ENCODE results near the gene KRTAP10-3. TPM values are rescaled to one million over a fixed set of nuclear protein-coding genes. Genes with fewer than 3 reads are reported as not detected.

The KRTAP10-3 gene
- total RNA-seq, 1 experiment from 2014 or later: not detected

- Mint-ChIP-seq H3K4me1 (ENCODE audit: low read depth, unreplicated experiment) (no peaks in the 10 kb centered on the region), H3K9me3 (ENCODE audit: low read depth, unreplicated experiment) (no peaks in the 10 kb centered on the region), H3K4me3 (ENCODE audit: low read depth, unreplicated experiment) (no peak overlapping the region), H3K27ac (ENCODE audit: unreplicated experiment) (no peak overlapping the region), H3K27me3 (ENCODE audit: unreplicated experiment) (no peaks in the 10 kb centered on the region), H3K36me3 (ENCODE audit: insufficient read depth, unreplicated experiment) (no peaks in the 10 kb centered on the region)
- no peak for DNase-seq
- CTCF ChIA-PET: no interaction called here
- BruUV-seq (replicated peaks): no TSS peak
- TF ChIP-seq, protein P1, sequence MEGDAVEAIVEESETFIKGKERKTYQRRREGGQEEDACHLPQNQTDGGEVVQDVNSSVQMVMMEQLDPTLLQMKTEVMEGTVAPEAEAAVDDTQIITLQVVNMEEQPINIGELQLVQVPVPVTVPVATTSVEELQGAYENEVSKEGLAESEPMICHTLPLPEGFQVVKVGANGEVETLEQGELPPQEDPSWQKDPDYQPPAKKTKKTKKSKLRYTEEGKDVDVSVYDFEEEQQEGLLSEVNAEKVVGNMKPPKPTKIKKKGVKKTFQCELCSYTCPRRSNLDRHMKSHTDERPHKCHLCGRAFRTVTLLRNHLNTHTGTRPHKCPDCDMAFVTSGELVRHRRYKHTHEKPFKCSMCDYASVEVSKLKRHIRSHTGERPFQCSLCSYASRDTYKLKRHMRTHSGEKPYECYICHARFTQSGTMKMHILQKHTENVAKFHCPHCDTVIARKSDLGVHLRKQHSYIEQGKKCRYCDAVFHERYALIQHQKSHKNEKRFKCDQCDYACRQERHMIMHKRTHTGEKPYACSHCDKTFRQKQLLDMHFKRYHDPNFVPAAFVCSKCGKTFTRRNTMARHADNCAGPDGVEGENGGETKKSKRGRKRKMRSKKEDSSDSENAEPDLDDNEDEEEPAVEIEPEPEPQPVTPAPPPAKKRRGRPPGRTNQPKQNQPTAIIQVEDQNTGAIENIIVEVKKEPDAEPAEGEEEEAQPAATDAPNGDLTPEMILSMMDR (IDR thresholded peaks at IDR 0.05; ENCODE audit: unreplicated experiment): no peak
- intact Hi-C loops (cut with micrococcal nuclease; ENCODE audit: unreplicated experiment): no loop called here
These were observed 19.5 kb downstream of the KRTAP10-3 start for GRCh38 chr21:44539046-44539445.

- CTCF ChIA-PET: no interaction called here
- intact Hi-C loops (cut with micrococcal nuclease; ENCODE audit: unreplicated experiment): no loop called here
- H3K27me3 Mint-ChIP-seq (ENCODE audit: unreplicated experiment): no peaks in the 10 kb centered on the region
- no peaks in the 10 kb centered on the region for H3K4me1 Mint-ChIP-seq (ENCODE audit: low read depth, unreplicated experiment)
- no peaks in the 10 kb centered on the region for H3K36me3 Mint-ChIP-seq (ENCODE audit: insufficient read depth, unreplicated experiment)
- H3K9me3 Mint-ChIP-seq (ENCODE audit: low read depth, unreplicated experiment): no peaks in the 10 kb centered on the region
- no peak for DNase-seq
- H3K27ac Mint-ChIP-seq (ENCODE audit: unreplicated experiment): no peak overlapping the region
- TF ChIP-seq, protein P1 (IDR thresholded peaks at IDR 0.05; ENCODE audit: unreplicated experiment): no peak
- no TSS peak for BruUV-seq (replicated peaks)
- H3K4me3 Mint-ChIP-seq (ENCODE audit: low read depth, unreplicated experiment): no peak overlapping the region
These were observed 20.4 kb downstream of the KRTAP10-3 start for GRCh38 chr21:44537930-44538911.

- Mint-ChIP-seq H3K4me1 (ENCODE audit: low read depth, unreplicated experiment) (no peaks in the 10 kb centered on the region), H3K27me3 (ENCODE audit: unreplicated experiment) (peaks cover 17% of the 10 kb centered on the region), H3K27ac (ENCODE audit: unreplicated experiment) (no peak overlapping the region), H3K9me3 (ENCODE audit: low read depth, unreplicated experiment) (no peaks in the 10 kb centered on the region), H3K36me3 (ENCODE audit: insufficient read depth, unreplicated experiment) (no peaks in the 10 kb centered on the region), H3K4me3 (ENCODE audit: low read depth, unreplicated experiment) (no peak overlapping the region)
- intact Hi-C loops (cut with micrococcal nuclease; ENCODE audit: unreplicated experiment): no loop called here
- TF ChIP-seq, protein P1 (IDR thresholded peaks at IDR 0.05; ENCODE audit: unreplicated experiment): no peak
- CTCF ChIA-PET: interaction anchor here (0.7 kb wide), 1 partner anchor 35 kb away, joined by 3 read pairs; no protein-coding TSS in a partner anchor
- no TSS peak for BruUV-seq (replicated peaks)
- DNase-seq: no peak
These were observed 22.6 kb downstream of the KRTAP10-3 start for GRCh38 chr21:44535963-44536362.

DNA sequence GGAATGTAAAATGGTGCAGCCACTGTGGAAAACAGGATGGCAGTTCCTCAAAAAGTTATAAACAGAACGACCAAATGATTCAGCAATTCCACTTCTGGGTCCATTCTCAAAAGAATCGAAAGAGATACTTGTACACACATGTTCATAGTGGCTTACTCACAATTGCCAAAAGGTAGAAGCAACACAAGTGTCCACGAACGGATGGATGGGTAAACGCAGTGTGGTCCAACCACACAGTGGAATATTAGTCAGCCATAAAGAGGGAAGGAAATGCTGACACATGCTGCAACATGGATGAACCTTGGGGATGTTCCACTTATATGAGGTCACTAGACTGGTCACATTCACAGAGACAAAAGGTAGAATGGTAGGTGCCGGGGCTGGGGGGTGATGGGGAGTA lies 23.9 kb downstream of the KRTAP10-3 start:
- H3K4me1 Mint-ChIP-seq (ENCODE audit: low read depth, unreplicated experiment): no peaks in the 10 kb centered on the region
- H3K4me3 Mint-ChIP-seq (ENCODE audit: low read depth, unreplicated experiment): no peak overlapping the region
- H3K27ac Mint-ChIP-seq (ENCODE audit: unreplicated experiment): no peak overlapping the region
- H3K36me3 Mint-ChIP-seq (ENCODE audit: insufficient read depth, unreplicated experiment): no peaks in the 10 kb centered on the region
- H3K9me3 Mint-ChIP-seq (ENCODE audit: low read depth, unreplicated experiment): no peaks in the 10 kb centered on the region
- TF ChIP-seq, protein P1 (IDR thresholded peaks at IDR 0.05; ENCODE audit: unreplicated experiment): no peak
- intact Hi-C loops (cut with micrococcal nuclease; ENCODE audit: unreplicated experiment): no loop called here
- DNase-seq: no peak
- CTCF ChIA-PET: no interaction called here
- peaks cover 29% of the 10 kb centered on the region for H3K27me3 Mint-ChIP-seq (ENCODE audit: unreplicated experiment)
- BruUV-seq (replicated peaks): no TSS peak

All from Calu3 (cell line).